ENCODE measurements around the gene NFIC.
"Not testable (repeated sequence)": the region's sequence is repeated elsewhere in the genome, so short reads cannot be mapped to it uniquely, and the experiment has no call there.

Gene NFIC

GRCh38 chr19:3496392-3497273 lies 130.2 kb downstream of the NFIC start:
- DNase-seq = no peak

GRCh38 chr19:3497757-3498520 lies 131.6 kb downstream of the NFIC start:
- DNase-seq = no peak

GRCh38 chr19:3499738-3500428 lies 133.5 kb downstream of the NFIC start:
- DNase-seq = no peak

GRCh38 chr19:3500429-3501101 lies 134.2 kb downstream of the NFIC start, which contains the start of gene DOHH:
TSS of gene DOHH (minus strand) at chr19:3500674. CDS start at chr19:3496814, 3,860 bp downstream.
- DNase-seq = peak; percentile 97

- DNase-seq = no peak
These were observed 135.4 kb downstream of the NFIC start for GRCh38 chr19:3501780-3502179.

- DNase-seq = no peak
These were observed 136.7 kb downstream of the NFIC start for GRCh38 chr19:3503036-3503572.

- DNase-seq = peak; percentile 23
These were observed 138.4 kb downstream of the NFIC start for GRCh38 chr19:3504735-3505134.

GRCh38 chr19:3505598-3506383 lies 139.4 kb downstream of the NFIC start, which contains the start of gene FZR1:
TSS of gene FZR1 (plus strand) at chr19:3506311. CDS start at chr19:3522990, 16,679 bp downstream.
- DNase-seq = peak; percentile 100

- peak; percentile 19 for DNase-seq
These were observed 140.3 kb downstream of the NFIC start for GRCh38 chr19:3506384-3507340.

- no peak for DNase-seq
These were observed 141.2 kb downstream of the NFIC start for GRCh38 chr19:3507371-3508120.

GRCh38 chr19:3508121-3508661 lies 141.8 kb downstream of the NFIC start:
- not testable (repeated sequence) for DNase-seq

- no peak for DNase-seq
These were observed 142.6 kb downstream of the NFIC start for GRCh38 chr19:3508771-3509535.

GRCh38 chr19:3509566-3509989 lies 143.2 kb downstream of the NFIC start:
- no peak for DNase-seq

- DNase-seq = no peak
These were observed 144.3 kb downstream of the NFIC start for GRCh38 chr19:3510727-3511126.

GRCh38 chr19:3511506-3512251 lies 145.3 kb downstream of the NFIC start:
- DNase-seq = no peak

- no peak for DNase-seq
These were observed 146.3 kb downstream of the NFIC start for GRCh38 chr19:3512562-3513228.
